ENCODE data around the gene SDHD.
"Not testable (repeated sequence)": the region's sequence is repeated elsewhere in the genome, so short reads cannot be mapped to it uniquely, and the experiment has no call there.

SDHD gene

DNA sequence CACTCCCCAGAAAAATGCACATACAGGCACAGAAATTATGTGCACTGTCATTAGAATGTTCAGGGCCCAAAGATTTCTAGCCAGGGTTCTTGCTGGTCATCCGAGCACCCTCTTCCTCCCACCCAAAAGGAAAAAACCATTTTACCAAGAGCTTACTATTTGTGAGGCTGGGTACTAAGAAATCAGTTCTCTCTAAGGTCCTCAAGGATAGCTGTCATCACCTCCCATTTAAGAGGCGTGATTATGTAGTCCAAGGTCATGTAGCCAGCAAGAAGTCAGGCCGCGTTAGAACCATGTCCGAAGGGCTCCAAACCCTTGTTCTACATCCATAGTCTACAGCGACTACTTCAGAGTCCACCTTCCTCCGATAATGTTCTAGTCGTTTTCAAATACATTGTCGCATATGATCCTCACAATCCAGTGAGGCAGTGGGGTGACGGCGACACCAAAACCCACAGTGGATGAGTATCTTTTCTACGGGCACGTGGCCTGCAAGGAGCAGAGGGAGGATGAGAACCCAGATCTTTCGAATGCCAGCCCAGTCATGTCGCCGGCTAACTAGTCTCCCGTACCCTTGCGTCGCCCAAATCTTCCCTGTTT lies 751 bp upstream of the SDHD start:
- DNase-seq (ENCODE audit: low read depth): peak; percentile 18
- TF ChIP-seq, protein P1, sequence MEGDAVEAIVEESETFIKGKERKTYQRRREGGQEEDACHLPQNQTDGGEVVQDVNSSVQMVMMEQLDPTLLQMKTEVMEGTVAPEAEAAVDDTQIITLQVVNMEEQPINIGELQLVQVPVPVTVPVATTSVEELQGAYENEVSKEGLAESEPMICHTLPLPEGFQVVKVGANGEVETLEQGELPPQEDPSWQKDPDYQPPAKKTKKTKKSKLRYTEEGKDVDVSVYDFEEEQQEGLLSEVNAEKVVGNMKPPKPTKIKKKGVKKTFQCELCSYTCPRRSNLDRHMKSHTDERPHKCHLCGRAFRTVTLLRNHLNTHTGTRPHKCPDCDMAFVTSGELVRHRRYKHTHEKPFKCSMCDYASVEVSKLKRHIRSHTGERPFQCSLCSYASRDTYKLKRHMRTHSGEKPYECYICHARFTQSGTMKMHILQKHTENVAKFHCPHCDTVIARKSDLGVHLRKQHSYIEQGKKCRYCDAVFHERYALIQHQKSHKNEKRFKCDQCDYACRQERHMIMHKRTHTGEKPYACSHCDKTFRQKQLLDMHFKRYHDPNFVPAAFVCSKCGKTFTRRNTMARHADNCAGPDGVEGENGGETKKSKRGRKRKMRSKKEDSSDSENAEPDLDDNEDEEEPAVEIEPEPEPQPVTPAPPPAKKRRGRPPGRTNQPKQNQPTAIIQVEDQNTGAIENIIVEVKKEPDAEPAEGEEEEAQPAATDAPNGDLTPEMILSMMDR (conservative IDR thresholded peaks at IDR 0.05; ENCODE audit: low read length): no peak
- peak overlapping the region; percentile 99 for H3K4me3 ChIP-seq (ENCODE audit: low read length)

DNA sequence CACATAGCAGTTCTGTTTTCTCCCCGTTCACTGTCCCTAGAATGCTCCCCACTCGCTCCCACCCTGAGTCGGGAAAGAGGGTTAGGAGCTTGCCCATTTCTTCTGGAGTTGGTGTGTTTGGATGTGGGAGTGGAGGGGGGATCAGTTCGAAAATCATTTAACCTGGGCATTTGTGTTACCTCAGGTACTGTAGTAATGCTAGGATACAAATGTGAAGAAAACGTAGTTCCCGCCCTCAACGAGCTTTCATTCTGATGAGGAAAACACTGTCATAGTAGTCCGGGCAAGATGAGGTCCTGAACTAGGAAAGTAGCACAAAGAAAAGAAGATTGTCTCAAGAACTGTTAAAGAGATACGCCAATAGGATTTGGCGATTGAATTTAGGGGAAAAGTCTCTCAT lies 539 bp downstream of the SDHD start:
- DNase-seq (ENCODE audit: low read depth): no peak
- TF ChIP-seq, protein P1 (conservative IDR thresholded peaks at IDR 0.05; ENCODE audit: low read length): no peak
- H3K4me3 ChIP-seq (ENCODE audit: low read length): peak overlapping the region; percentile 99

DNA sequence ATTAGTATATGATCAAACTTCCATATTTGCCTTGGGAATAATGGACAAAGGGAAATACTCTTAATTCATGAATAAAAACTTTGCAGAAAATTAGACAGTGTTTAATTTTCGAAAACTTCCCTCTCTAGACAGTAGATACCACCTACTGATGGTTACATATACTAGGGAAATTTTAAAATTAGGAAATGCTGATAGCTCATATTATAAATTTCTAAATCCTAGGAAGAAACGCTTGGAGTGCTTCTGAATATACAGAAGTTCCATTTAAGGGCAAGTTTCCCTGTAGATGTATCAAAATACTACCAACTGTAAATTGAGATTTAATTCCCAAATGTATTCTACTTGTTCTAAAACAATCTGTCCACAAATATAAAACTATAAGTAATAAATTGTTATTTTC lies 8.6 kb downstream of the SDHD start:
- H3K4me3 ChIP-seq (ENCODE audit: low read length); DNase-seq (ENCODE audit: low read depth): not testable (repeated sequence)

DNA sequence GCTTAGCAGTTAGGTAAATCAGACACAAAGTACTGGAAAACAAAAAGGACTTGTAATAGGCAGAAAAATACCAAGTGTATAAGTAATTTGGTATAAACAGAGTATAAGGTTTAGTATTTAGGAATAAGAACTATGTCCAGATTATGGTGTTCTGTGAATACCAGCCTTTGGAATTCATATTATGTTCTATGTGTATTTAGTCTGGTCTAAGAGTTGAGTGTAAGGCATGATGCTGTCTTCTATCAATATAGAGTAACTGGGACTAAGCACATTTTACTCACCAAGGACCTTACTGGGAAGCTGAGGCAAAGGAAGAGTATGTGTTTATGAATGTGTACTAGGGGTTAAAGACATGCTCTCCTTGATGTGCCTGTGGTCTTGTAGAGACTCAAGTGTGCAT lies 9.5 kb downstream of the SDHD start:
- TF ChIP-seq, protein P1 (conservative IDR thresholded peaks at IDR 0.05; ENCODE audit: low read length): no peak
- no peak overlapping the region for H3K4me3 ChIP-seq (ENCODE audit: low read length)
- DNase-seq (ENCODE audit: low read depth): no peak

DNA sequence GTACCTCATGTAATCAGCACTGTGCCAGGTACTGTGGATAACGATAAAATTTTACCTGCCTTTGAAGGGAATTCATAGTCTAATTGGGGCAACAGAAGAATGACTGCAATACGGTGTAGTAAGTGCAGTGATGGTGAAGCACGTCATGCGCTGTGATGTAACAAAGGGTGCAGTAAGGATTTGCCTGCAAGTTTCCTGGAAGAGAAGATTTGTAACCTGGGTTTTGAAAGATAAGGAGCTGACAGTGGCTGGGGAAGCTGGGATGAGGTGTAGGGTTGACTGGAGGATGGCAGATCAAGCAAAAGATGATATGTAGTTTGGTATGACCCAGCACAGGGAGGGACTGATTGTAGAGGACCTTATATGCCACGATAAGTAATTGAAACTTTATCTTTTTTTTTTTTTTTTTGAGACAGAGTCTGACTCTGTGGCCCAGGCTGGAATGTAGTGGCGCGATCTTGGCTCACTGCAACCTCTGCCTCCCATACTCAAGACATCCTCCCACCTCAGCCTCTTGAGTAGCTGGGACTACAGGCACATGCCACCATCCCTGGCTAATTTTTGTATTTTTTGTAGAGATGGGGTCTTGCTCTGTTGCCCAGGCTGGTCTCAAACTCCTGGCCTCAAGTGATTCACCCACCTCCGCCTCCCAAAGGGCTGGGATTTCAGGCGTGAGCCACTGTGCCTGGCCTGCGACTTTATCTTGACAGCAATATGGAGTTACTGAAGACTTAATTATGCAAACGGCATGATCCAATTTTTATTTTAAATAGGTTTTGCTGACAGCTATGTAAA lies 11.3 kb downstream of the SDHD start:
- DNase-seq (ENCODE audit: low read depth): no peak
- no peak overlapping the region for H3K4me3 ChIP-seq (ENCODE audit: low read length)
- TF ChIP-seq, protein P1 (conservative IDR thresholded peaks at IDR 0.05; ENCODE audit: low read length): no peak

DNA sequence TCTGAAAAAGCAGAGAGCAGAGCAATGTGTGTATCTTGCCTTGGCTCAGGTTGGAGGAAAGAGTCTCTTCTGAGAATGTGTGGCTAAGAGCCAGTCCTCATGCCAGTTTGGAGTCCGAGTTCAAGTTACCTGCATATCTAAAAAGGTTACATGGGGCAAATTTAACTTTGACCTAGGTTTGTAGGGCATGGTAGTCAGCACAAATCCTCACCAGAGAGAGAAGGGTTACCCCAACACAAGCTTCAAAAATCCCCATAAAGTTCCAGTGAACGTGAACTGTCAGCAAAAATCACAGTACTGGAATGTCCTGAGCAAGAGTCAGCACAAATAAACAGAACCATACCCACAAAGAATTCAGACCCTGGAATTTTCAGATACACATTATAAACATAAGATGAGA lies 13.8 kb downstream of the SDHD start:
- TF ChIP-seq, protein P1 (conservative IDR thresholded peaks at IDR 0.05; ENCODE audit: low read length): no peak
- DNase-seq (ENCODE audit: low read depth): no peak
- H3K4me3 ChIP-seq (ENCODE audit: low read length): no peak overlapping the region

DNA sequence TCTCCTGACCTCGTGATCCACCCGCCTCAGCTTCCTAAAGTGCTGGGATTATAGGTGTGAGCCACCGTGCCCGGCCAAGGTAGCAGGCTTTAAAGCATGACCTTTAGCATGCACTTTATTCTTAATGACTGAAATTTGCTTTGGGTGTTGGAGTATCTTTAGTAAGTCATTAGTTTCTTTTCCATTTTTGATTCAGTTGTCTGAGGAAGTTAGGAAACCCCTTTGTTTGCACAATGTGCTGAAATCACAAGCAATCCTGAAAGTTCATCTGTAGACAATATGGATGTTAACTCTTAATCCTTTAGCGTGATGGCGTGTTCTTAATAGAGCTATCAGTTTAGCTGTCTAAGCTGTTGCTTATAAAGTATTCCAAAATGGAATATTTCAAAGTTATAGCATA lies 16.8 kb downstream of the SDHD start:
- DNase-seq (ENCODE audit: low read depth): no peak
- H3K4me3 ChIP-seq (ENCODE audit: low read length): no peak overlapping the region
- TF ChIP-seq, protein P1 (conservative IDR thresholded peaks at IDR 0.05; ENCODE audit: low read length): no peak

Data from AG10803 (cell line).